HG03280 (cell line): ENCODE data around the gene MAMSTR.

Experiments used
- ATAC-seq: cut with Tn5 transposase; IDR thresholded peaks from one replicate; pipeline ENCODE4 v1.9.1; 2021; ENCODE audit warnings: mild to moderate bottlenecking, moderate library complexity; ENCODE audit not compliant: unreplicated experiment

MAMSTR gene

DNA sequence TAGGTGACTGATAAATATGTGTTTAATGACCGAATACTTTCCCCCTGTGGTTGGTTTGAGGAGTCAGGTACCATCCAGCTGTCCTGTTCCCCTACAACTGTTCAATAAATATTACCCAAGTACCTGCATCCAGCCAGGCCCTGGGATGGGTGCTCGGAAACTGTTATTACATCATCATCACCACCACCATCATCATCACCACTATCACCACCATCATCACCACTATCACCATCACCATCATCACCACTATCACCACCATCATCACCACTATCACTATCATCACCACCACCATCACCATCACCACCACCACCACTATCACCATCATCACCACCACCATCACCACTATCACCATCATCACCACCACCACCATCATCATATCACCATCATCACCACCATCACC lies 50.8 kb downstream of the MAMSTR start:
- ATAC-seq, result no peak

DNA sequence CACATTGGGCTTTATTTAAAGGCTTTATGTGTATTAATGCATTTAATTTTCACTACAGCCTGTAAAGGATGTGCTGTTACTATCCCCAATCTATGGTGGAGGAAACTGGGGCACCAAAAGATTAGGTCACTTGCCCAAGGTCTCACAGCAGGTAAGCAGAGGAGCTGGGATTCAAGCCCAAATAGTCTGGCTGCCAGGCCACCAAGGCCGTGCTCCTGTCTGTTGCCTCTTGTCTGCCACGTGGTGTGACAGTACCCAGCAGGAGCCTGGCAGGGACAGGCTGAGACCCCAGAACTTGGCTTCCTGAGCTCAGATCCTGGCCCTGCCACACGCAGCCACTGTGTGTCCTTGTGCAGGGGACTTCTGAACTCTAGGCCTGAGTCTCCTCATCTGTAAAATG lies 51.2 kb downstream of the MAMSTR start:
- no peak for ATAC-seq

GRCh38 chr19:48665786-48666185 lies 53.7 kb downstream of the MAMSTR start:
- ATAC-seq, result no peak

GRCh38 chr19:48664476-48664875 lies 55.0 kb downstream of the MAMSTR start:
- ATAC-seq, result no peak

DNA sequence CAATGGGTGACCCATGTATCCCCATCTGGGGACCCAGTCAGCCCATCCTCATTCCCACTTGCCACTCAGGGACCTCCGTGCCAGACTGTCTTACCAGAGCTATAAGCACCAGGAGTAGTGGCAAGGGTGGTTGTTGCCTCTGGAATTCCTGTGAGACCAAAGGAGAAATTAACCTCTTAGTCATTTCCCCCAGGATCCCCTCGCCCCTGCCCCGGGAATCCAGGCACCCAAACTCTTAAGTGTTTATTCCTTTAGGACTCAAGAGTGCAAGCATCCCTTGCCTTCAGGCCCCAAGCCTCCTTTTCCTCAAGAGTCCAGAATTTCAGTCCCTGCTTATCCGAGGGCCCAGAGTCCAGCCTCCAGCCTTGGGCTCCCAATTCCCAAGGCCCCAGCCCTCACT lies 55.9 kb downstream of the MAMSTR start:
- ATAC-seq, result no peak
